Endothelial cell of hepatic sinusoid (primary cell): ENCODE results near the gene PFN2.

Experiments used
- in situ Hi-C: cut with HindIII; loops from 2 replicates; pipeline ENCODE4 v1.10.0; 2017; ENCODE audit warnings: low sequenced_read_pairs

The PFN2 gene

DNA sequence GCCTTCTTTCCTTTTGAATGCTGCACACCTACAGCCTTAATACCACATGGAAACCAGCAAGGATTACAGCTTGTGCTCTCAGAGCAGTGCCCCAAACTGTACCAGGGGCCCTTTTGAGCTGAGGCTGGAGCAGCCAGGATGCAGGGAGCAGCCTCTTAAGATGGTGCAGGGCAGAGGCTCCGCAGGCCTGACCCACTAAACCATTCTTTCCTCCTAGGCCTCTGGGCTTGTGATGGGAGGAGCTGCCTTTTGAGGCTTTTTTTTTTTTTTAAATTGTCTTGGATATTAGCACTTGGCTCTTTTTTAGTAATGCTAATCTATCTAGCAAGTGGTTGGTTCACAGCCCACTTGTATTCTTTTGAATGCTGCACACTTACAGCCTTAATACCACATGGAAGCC, 37.7 kb downstream of the PFN2 start:
- in situ Hi-C loops = no loop called here

DNA sequence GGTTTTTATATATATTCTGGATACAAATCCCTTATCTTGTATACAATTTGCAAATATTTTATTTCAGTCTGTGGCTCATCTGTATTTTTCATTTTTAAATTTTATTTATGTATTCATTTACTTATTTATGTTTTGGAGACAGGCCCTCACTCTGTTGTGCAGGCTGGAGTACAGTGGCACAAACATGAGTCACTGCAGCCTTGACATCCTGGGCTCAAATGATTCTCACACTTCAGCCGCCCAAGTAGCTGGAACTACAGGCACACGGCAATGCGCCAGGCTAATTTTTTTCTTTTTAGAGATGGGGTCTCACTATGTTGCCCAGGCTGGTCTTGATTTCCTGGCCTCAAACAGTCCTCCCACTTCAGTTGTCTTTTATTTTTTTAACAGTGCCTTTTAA, 50.6 kb downstream of the PFN2 start:
- in situ Hi-C loops = no loop called here

DNA sequence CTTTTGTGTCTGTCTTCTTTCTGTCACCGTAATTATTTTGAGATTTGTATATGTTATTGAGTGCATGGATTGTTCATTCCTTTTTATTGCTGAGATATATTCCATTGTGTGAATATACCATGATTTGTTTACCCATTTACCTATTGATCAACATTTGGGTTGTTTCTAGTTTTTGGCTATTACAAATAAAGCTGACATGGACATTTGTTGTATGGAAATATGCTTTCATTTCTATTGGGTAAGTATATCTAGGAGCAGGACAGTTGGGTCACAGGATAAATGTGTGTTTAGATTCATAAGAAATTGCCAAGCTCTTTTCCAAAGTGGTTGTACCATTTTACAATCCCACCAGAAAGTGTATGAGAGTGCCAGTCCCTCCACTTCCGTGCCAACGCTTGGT, 51.2 kb downstream of the PFN2 start:
- in situ Hi-C loops = no loop called here

DNA sequence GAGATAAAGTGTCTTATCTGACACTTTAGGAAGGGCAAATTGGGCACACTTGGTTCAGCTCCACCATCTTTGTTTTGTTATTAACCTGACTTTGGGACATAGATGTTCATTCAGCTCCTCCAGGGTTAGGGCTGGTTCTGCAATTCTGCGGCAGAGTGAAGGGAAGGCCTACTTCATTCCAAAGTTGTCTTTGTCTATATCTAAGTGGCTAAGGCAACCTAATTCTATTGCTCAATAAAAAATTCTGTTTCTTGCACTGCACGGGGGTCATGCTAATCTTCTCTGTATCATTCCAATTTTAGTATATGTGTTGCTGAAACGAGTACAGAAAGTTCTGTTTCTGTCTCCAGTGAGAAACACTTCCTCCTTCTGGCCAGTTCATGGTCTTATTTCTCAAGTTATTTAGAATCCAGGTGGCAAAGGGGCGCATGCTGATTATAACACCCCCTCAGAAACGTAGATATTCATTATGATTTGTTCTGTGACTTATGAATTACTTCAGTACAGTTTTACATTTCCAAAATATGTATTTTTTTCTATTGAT, 53.5 kb downstream of the PFN2 start:
- in situ Hi-C loops = no loop called here
